ENCODE data around the gene EPHA7.

- TF ChIP-seq CTCF (tag by site-specific recombination; IDR thresholded peaks at IDR 0.05) (no peak), ZNF580 (tag by site-specific recombination; IDR thresholded peaks at IDR 0.05) (no peak), HOXC10 (CRISPR knock-in tag; IDR thresholded peaks at IDR 0.05) (no peak), ZNF248 (tag by site-specific recombination; IDR thresholded peaks at IDR 0.05) (no peak)
These were observed 53.9 kb downstream of the EPHA7 start for GRCh38 chr6:93365445-93365844.
